ENCODE measurements around the gene RRP9.

The RRP9 gene

GRCh38 chr3:51970606-51971300, 29.0 kb upstream of the RRP9 start:
- no peak for ATAC-seq

- ATAC-seq = no peak
Measured at GRCh38 chr3:51969841-51970240, 28.1 kb upstream of the RRP9 start.

- no peak for ATAC-seq
Measured at GRCh38 chr3:51968883-51969678, 27.4 kb upstream of the RRP9 start.

- ATAC-seq = no peak
Measured at GRCh38 chr3:51968170-51968775, 26.6 kb upstream of the RRP9 start.

GRCh38 chr3:51967384-51968169, 25.9 kb upstream of the RRP9 start, which contains the start of gene PCBP4:
TSS of gene PCBP4 (minus strand) at chr3:51967454. CDS start at chr3:51961240, 6,214 bp downstream.
- peak; percentile 72 to 73 for ATAC-seq

- peak; percentile 66 to 69 for ATAC-seq
Measured at GRCh38 chr3:51966922-51967383, 25.2 kb upstream of the RRP9 start.

GRCh38 chr3:51966486-51966885, 24.8 kb upstream of the RRP9 start:
- no peak for ATAC-seq

GRCh38 chr3:51966016-51966415, 24.3 kb upstream of the RRP9 start:
- no peak for ATAC-seq

GRCh38 chr3:51964521-51964920, 22.8 kb upstream of the RRP9 start:
- ATAC-seq = no peak

- no peak for ATAC-seq
Measured at GRCh38 chr3:51963951-51964451, 22.3 kb upstream of the RRP9 start.

GRCh38 chr3:51962854-51963530, 21.3 kb upstream of the RRP9 start:
- ATAC-seq = no peak

GRCh38 chr3:51961602-51962569, 20.2 kb upstream of the RRP9 start:
- no peak for ATAC-seq

- no peak for ATAC-seq
Measured at GRCh38 chr3:51961011-51961410, 19.3 kb upstream of the RRP9 start.

- ATAC-seq = no peak
Measured at GRCh38 chr3:51960386-51960785, 18.7 kb upstream of the RRP9 start.

GRCh38 chr3:51959651-51960050, 17.9 kb upstream of the RRP9 start:
- ATAC-seq = no peak

- no peak for ATAC-seq
Measured at GRCh38 chr3:51958603-51959521, 17.2 kb upstream of the RRP9 start.

GRCh38 chr3:51957520-51958205, 16.0 kb upstream of the RRP9 start:
- no peak for ATAC-seq

GRCh38 chr3:51955893-51956770, 14.4 kb upstream of the RRP9 start:
- ATAC-seq = peak; percentile 73 to 74
